Stomach (tissue), 9 donors: ENCODE results near the gene PROC. TPM values are rescaled to one million over a fixed set of nuclear protein-coding genes. Genes with fewer than 3 reads are reported as not detected.
"Not testable (repeated sequence)": the region's sequence is repeated elsewhere in the genome, so short reads cannot be mapped to it uniquely, and the experiment has no call there.

Experiments used
- DNase-seq, 2 donors: peaks; one replicate each; pipeline versions ENCODE4 v3.0.0 to v3.0.0-alpha.2; 2013 to 2019
- H3K27ac ChIP-seq, 5 donors: fragments of 200-600 bp in 4 of 5; sonication (generic) in 4 of 5; one replicate each; pipeline ENCODE4 v1.5.1; 2013 to 2019; ENCODE audit warnings: mild to moderate bottlenecking in 1 of 5, moderate library complexity in 1 of 5
- H3K27me3 ChIP-seq, 3 donors: fragments of 200-600 bp; sonication (generic); one replicate each; pipeline ENCODE4 v1.5.1; 2017 to 2019; ENCODE audit warnings: mixed run types in 1 of 3
- H3K36me3 ChIP-seq, 4 donors: fragments of 200-600 bp; sonication (generic); 1 replicate in 3 of 4; 2 replicates in 1 of 4; pipeline ENCODE4 v1.5.1; 2016 to 2019
- H3K4me1 ChIP-seq, 4 donors: fragments of 200-600 bp; sonication (generic); one replicate each; pipeline ENCODE4 v1.5.1; 2016 to 2019
- H3K4me3 ChIP-seq, 4 donors: fragments of 200-600 bp; sonication (generic) in 3 of 4; one replicate each; pipeline ENCODE4 v1.5.1; 2016 to 2019; ENCODE audit warnings: mild to moderate bottlenecking in 1 of 4
- H3K9me3 ChIP-seq, 4 donors: fragments of 200-600 bp; sonication (generic); one replicate each; pipeline ENCODE4 v1.5.1; 2016 to 2019
- CTCF ChIP-seq, 7 experiments: fragments of 450-650 bp in 4 of 7; fragments of 200-600 bp in 3 of 7; sonication (generic) in 3 of 7; IDR thresholded peaks; one replicate each; pipeline ENCODE4 v1.5.1; 2016 to 2019; ENCODE audit warnings: antibody characterized with exemption in 7 of 7, control low read depth in 2 of 7, mild to moderate bottlenecking in 1 of 7
- EP300 ChIP-seq: sonication (generic); formaldehyde crosslinking; IDR thresholded peaks from one replicate; pipeline ENCODE4 v1.6.1; 2017; ENCODE audit warnings: antibody characterized with exemption
- POLR2A ChIP-seq, 4 donors: fragments of 450-650 bp; IDR thresholded peaks; one replicate each; pipeline ENCODE4 v1.6.1; 2016; ENCODE audit warnings: antibody characterized with exemption in 4 of 4, control low read depth in 2 of 4, mild to moderate bottlenecking in 1 of 4, moderate library complexity in 1 of 4
- POLR2AphosphoS5 ChIP-seq, 3 donors: sonication (generic); formaldehyde crosslinking; IDR thresholded peaks; one replicate each; pipeline ENCODE4 v1.6.1; 2016; ENCODE audit warnings: antibody characterized with exemption in 3 of 3
- WGBS, 5 donors: extraction: QIAGEN DNeasy Blood & Tissue Kit in 3 of 5; methylation state at CpG; one replicate each; pipeline versions ENCODE4 v1.1.5 to v1.1.7; 2013 to 2018; 5-methylcytosine and 5-hydroxymethylcytosine counted together
- intact Hi-C: fragments of 100-400 bp; cut with DNase I; formaldehyde crosslinking; loops from one replicate; pipeline ENCODE4 v1.15.1; 2023; ENCODE audit warnings: low total_unique reads
- polyA plus RNA-seq, 3 donors: library from polyadenylated mRNA; stranded (reverse); fragments of 200-250 nt; gene quantifications; one replicate each; pipeline ENCODE4 v1.2.3, GENCODE V29; 2013
- total RNA-seq, 5 donors: library from RNA; depleted of rRNA; stranded (reverse); fragments of >200 nt; gene quantifications; one replicate each; pipeline versions ENCODE4 v1.1.0 to v1.2.3, GENCODE V29; 2014 to 2016
- donor health status: healthy with polysubstance abuse.
- donor health status: Bipolar disorder and iron deficiency.
- donor health status: healthy.

Gene PROC
- total and polyA plus RNA-seq, 8 donors: 1.2 to 6.8 (median 4.6) TPM; not detected in 1

GRCh38 chr2:127407661-127408003 is 10.6 kb upstream of the PROC start:
- H3K36me3 ChIP-seq: no peaks in the 10 kb centered on the region
- 0 to 6% (median 3%) methylated on average over 4 to 6 of the region's 6 CpGs for WGBS, 5 donors
- H3K27me3 ChIP-seq: no peaks in the 10 kb centered on the region
- TF ChIP-seq POLR2AphosphoS5 (IDR thresholded peaks at IDR 0.05): no peak
- no peak for TF ChIP-seq EP300
- no peak for DNase-seq
- H3K27ac ChIP-seq: peak overlapping the region; percentile 90 to 95 (median 92)
- intact Hi-C loops: no loop called here
- H3K4me3 ChIP-seq: peak overlapping the region; percentile 48 to 57 (median 51)
- no peaks in the 10 kb centered on the region for H3K9me3 ChIP-seq
- peaks cover 20 to 54% (median 28%) of the 10 kb centered on the region in 4 donors for H3K4me1 ChIP-seq

- H3K36me3 ChIP-seq: no peaks in the 10 kb centered on the region
- peak overlapping the region; percentile 48 to 57 (median 51) for H3K4me3 ChIP-seq
- H3K27ac ChIP-seq: peak overlapping the region; percentile 90 to 95 (median 92)
- H3K9me3 ChIP-seq: no peaks in the 10 kb centered on the region
- peak; percentile 95 to 97 for DNase-seq
- intact Hi-C loops: no loop called here
- H3K27me3 ChIP-seq: no peaks in the 10 kb centered on the region
- 3 to 10% (median 5%) methylated on average over 24 to 75 of the region's 75 CpGs for WGBS, 5 donors
- peaks cover 20 to 54% (median 28%) of the 10 kb centered on the region in 4 donors for H3K4me1 ChIP-seq
- TF ChIP-seq EP300: no peak
- peak; percentile 75 to 80 (median 75) for TF ChIP-seq POLR2AphosphoS5 (IDR thresholded peaks at IDR 0.05)
These were observed 10.0 kb upstream of the PROC start for GRCh38 chr2:127408004-127408806.

GRCh38 chr2:127408807-127409099 is 9.5 kb upstream of the PROC start:
- H3K4me3 ChIP-seq: peak overlapping the region; percentile 48 to 57 (median 51)
- DNase-seq: no peak
- TF ChIP-seq POLR2A (IDR thresholded peaks at IDR 0.05): no peak
- no peak for TF ChIP-seq EP300
- no peak for TF ChIP-seq CTCF (IDR thresholded peaks at IDR 0.05)
- no peak for TF ChIP-seq POLR2AphosphoS5 (IDR thresholded peaks at IDR 0.05)
- peaks cover 22 to 58% (median 28%) of the 10 kb centered on the region in 4 donors for H3K4me1 ChIP-seq
- intact Hi-C loops: no loop called here
- 78 to 86% (median 86%) methylated on average over 10 of the region's 10 CpGs for WGBS, 5 donors
- peak overlapping the region; percentile 90 to 95 (median 92) for H3K27ac ChIP-seq
- H3K36me3 ChIP-seq: no peaks in the 10 kb centered on the region
- H3K27me3 ChIP-seq: no peaks in the 10 kb centered on the region
- H3K9me3 ChIP-seq: no peaks in the 10 kb centered on the region

GRCh38 chr2:127409716-127410115 is 8.5 kb upstream of the PROC start:
- H3K4me3 ChIP-seq, H3K9me3 ChIP-seq, H3K27me3 ChIP-seq, intact Hi-C loops, H3K36me3 ChIP-seq: not testable (repeated sequence)
- Histone ChIP-seq H3K27ac (peak overlapping the region in 3 of 5 donors; percentile 20 to 76 (median 66)), H3K4me1 (peaks cover 30 to 66% (median 32%) of the 10 kb centered on the region in 4 donors)
- 94 to 99% (median 96%) methylated on average over 8 of the region's 8 CpGs for WGBS, 5 donors
- DNase-seq: peak in 1 of 2 donors; percentile 21

GRCh38 chr2:127410871-127411652 is 7.2 kb upstream of the PROC start:
- no peak overlapping the region for H3K4me3 ChIP-seq
- H3K9me3 ChIP-seq: no peaks in the 10 kb centered on the region
- no peak for TF ChIP-seq CTCF (IDR thresholded peaks at IDR 0.05)
- no peak for TF ChIP-seq POLR2A (IDR thresholded peaks at IDR 0.05)
- peak in 1 of 3 donors; percentile 35 for TF ChIP-seq POLR2AphosphoS5 (IDR thresholded peaks at IDR 0.05)
- no peak for TF ChIP-seq EP300
- 14 to 27% (median 23%) methylated on average over 6 of the region's 6 CpGs for WGBS, 5 donors
- DNase-seq: peak; percentile 29 to 65
- H3K27me3 ChIP-seq: peaks cover 0 to 2% (median 0%) of the 10 kb centered on the region in 3 donors
- intact Hi-C loops: no loop called here
- peak overlapping the region in 4 of 5 donors; percentile 56 to 76 (median 68) for H3K27ac ChIP-seq
- peaks cover 43 to 69% (median 46%) of the 10 kb centered on the region in 4 donors for H3K4me1 ChIP-seq
- no peaks in the 10 kb centered on the region for H3K36me3 ChIP-seq
